ENCODE measurements around the gene HOMER2. TPM values are rescaled to one million over a fixed set of nuclear protein-coding genes. Genes with fewer than 3 reads are reported as not detected.

HOMER2 gene
- total and polyA plus RNA-seq, 2 of the 13 experiments (the other 11 are each of a cell fraction or from before 2014, with no cell fraction given), result 12.9 to 14.1 TPM

DNA sequence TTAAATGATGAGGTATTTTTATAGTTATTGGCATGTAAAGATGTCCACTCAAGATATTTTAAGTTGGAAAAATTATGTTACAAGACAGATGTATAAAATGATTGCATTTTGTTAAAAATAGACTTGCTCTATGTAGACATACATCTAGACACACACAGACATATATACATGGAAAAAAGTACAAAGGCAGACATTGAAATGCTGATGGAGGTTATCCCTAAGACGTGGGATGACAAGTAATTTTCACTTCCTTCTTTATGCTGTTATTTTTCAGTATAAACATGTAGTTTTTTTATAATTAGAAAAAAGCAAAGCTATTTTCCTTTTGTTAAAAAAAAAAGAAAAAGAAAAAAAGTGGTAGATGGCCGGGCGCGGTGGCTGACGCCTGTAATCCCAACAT, 7.2 kb downstream of the HOMER2 start:
- H2AFZ ChIP-seq (ENCODE audit: low read length), result no peak overlapping the region
- in situ Hi-C loops (cut with HindIII; ENCODE audit: extremely low pct_ligation_motif_present, low pct_unique_long_range_greater_than_20kb), result no loop called here
- FAIRE-seq, result no peak
- H3K27me3 ChIP-seq (ENCODE audit: control insufficient read depth in 1 of 2, insufficient read depth in 2 of 2, low read length in 2 of 2), result no peaks in the 10 kb centered on the region; a peak in 1 of 5 replicates
- no peak overlapping the region for H3K9ac ChIP-seq (ENCODE audit: insufficient read depth, low read depth, low read length)
- H3K4me1 ChIP-seq (ENCODE audit: insufficient read depth, low read length), result peaks cover 15% of the 10 kb centered on the region
- no peaks in the 10 kb centered on the region for H3K36me3 ChIP-seq (replicated peaks in 1 of 2; ENCODE audit: control insufficient read depth in 1 of 2, insufficient read depth in 2 of 2, low read length in 2 of 2)
- H3K79me2 ChIP-seq (ENCODE audit: insufficient read depth, low read length), result no peaks in the 10 kb centered on the region
- TF ChIP-seq SRSF9 (IDR thresholded peaks at IDR 0.05; ENCODE audit: borderline replicate concordance, insufficient read depth, low read depth, low read length, poor library complexity, severe bottlenecking), result no peak
- no peak for TF ChIP-seq ZSCAN9 (CRISPR knock-in tag; IDR thresholded peaks at IDR 0.05; ENCODE audit: borderline replicate concordance)
- TF ChIP-seq TOPORS (CRISPR knock-in tag; IDR thresholded peaks at IDR 0.05), result no peak
- TF ChIP-seq ZNF207 (IDR thresholded peaks at IDR 0.05; ENCODE audit: borderline replicate concordance), result no peak
- TF ChIP-seq ZNF792 (CRISPR knock-in tag; IDR thresholded peaks at IDR 0.05), result no peak
- TF ChIP-seq FOSL1 (CRISPR knock-in tag; IDR thresholded peaks at IDR 0.05; ENCODE audit: borderline replicate concordance), result no peak
- no peak overlapping the region for H3K27ac ChIP-seq (ENCODE audit: extremely low read length, insufficient read depth, low read length)
- H3K4me2 ChIP-seq (ENCODE audit: low read depth, low read length), result no peak overlapping the region
- intact Hi-C loops (cut with micrococcal nuclease; ENCODE audit: unreplicated experiment), result no loop called here
- ChIA-PET POLR2A (no interaction called here), CTCF (ENCODE audit: low intra/inter-chr PET ratio, low total read pairs) (no interaction called here)
- no peak for DNase-seq (ENCODE audit: low spot score)
- BruUV-seq (replicated peaks), result no TSS peak
- no peak for ATAC-seq
- 88% methylated on average over 5 of the region's 5 CpGs for WGBS (ENCODE audit: low lambda C conversion rate)
- H4K20me1 ChIP-seq (ENCODE audit: insufficient read depth, low read length), result no peaks in the 10 kb centered on the region
- H3K9me3 ChIP-seq (ENCODE audit: low read length), result no peaks in the 10 kb centered on the region
- no peak overlapping the region for H3K4me3 ChIP-seq (replicated peaks in 1 of 3; ENCODE audit: insufficient read depth in 1 of 3, low read depth in 2 of 3, low read length in 3 of 3)

DNA sequence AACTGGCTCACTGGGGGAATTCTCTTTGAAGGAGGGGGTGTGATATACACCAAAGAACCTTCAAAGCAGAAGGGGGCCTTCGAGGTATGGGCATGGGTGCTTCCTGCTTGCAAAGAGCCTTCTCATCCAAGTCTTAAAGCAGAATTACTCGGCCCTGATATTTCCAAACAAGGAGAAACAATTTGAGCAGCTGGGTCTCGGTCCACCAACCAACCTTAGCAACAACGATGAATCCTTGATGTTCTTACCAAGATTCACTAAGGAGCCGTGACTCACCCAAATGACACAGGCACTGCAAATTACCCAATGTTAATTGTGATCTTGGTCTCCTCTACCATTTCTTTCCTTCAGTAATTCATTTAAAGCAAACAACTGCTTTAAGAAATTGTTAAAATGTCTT, 7.7 kb downstream of the HOMER2 start:
- intact Hi-C loops (cut with micrococcal nuclease; ENCODE audit: unreplicated experiment) (no loop called here), in situ Hi-C loops (cut with HindIII; ENCODE audit: extremely low pct_ligation_motif_present, low pct_unique_long_range_greater_than_20kb) (no loop called here)
- 68% methylated on average over 5 of the region's 5 CpGs for WGBS (ENCODE audit: low lambda C conversion rate)
- H3K27ac ChIP-seq (ENCODE audit: extremely low read length, insufficient read depth, low read length), result no peak overlapping the region
- no peaks in the 10 kb centered on the region for H3K36me3 ChIP-seq (replicated peaks in 1 of 2; ENCODE audit: control insufficient read depth in 1 of 2, insufficient read depth in 2 of 2, low read length in 2 of 2)
- no peak overlapping the region for H3K4me3 ChIP-seq (replicated peaks in 1 of 3; ENCODE audit: insufficient read depth in 1 of 3, low read depth in 2 of 3, low read length in 3 of 3)
- no peak for ATAC-seq
- no peak for FAIRE-seq
- BruUV-seq (replicated peaks), result no TSS peak
- ChIA-PET CTCF (ENCODE audit: low intra/inter-chr PET ratio, low total read pairs) (no interaction called here), POLR2A (no interaction called here)
- no peaks in the 10 kb centered on the region for H3K9me3 ChIP-seq (ENCODE audit: low read length)
- peaks cover 13% of the 10 kb centered on the region for H3K4me1 ChIP-seq (ENCODE audit: insufficient read depth, low read length)
- H3K4me2 ChIP-seq (ENCODE audit: low read depth, low read length), result no peak overlapping the region
- no peak overlapping the region for H3K9ac ChIP-seq (ENCODE audit: insufficient read depth, low read depth, low read length)
- TF ChIP-seq ISX (CRISPR knock-in tag; conservative IDR thresholded peaks at IDR 0.05), result no peak
- no peaks in the 10 kb centered on the region for H4K20me1 ChIP-seq (ENCODE audit: insufficient read depth, low read length)
- no peaks in the 10 kb centered on the region for H3K27me3 ChIP-seq (ENCODE audit: control insufficient read depth in 1 of 2, insufficient read depth in 2 of 2, low read length in 2 of 2)
- no peak overlapping the region for H2AFZ ChIP-seq (ENCODE audit: low read length)
- no peak for DNase-seq (ENCODE audit: low spot score)
- H3K79me2 ChIP-seq (ENCODE audit: insufficient read depth, low read length), result no peaks in the 10 kb centered on the region
